Testis (tissue), 2 donors: ENCODE measurements around the gene CHST8.

Source experiments
- POLR2A ChIP-seq: fragments of 450-650 bp; IDR thresholded peaks from one replicate; pipeline ENCODE4 v1.6.1; 2017; ENCODE audit warnings: antibody characterized with exemption, mild to moderate bottlenecking, moderate library complexity
- TF ChIP-seq, protein P1 (sequence below), 3 experiments: fragments of 450-650 bp in 2 of 3; fragments of 200-600 bp in 1 of 3; sonication (generic) in 1 of 3; IDR thresholded peaks; one replicate each; pipeline ENCODE4 v1.5.1; 2016 to 2019; ENCODE audit warnings: antibody characterized with exemption in 3 of 3, mild to moderate bottlenecking in 2 of 3, moderate library complexity in 1 of 3

DNA sequence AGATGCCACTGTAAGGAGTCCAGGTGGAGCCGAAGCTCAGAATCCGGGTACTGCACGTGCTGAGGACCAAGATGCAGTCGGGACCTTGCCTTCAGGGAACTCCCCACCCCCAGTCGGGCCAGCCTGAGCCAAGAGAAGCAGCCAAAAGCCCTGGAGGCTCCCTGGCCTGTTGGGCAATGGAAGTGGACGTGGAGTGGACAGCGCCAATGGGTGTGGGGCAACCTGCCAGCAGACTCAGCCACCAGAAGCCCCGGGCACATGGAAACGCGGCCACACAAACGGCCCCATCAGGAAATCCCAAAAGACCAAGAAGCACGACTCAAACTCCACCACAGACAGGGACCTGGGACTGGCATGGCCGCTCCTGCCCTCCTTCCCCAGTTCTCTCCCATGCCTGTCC lies 144.9 kb downstream of the CHST8 start:
- no peak for TF ChIP-seq POLR2A
- TF ChIP-seq, protein P1, sequence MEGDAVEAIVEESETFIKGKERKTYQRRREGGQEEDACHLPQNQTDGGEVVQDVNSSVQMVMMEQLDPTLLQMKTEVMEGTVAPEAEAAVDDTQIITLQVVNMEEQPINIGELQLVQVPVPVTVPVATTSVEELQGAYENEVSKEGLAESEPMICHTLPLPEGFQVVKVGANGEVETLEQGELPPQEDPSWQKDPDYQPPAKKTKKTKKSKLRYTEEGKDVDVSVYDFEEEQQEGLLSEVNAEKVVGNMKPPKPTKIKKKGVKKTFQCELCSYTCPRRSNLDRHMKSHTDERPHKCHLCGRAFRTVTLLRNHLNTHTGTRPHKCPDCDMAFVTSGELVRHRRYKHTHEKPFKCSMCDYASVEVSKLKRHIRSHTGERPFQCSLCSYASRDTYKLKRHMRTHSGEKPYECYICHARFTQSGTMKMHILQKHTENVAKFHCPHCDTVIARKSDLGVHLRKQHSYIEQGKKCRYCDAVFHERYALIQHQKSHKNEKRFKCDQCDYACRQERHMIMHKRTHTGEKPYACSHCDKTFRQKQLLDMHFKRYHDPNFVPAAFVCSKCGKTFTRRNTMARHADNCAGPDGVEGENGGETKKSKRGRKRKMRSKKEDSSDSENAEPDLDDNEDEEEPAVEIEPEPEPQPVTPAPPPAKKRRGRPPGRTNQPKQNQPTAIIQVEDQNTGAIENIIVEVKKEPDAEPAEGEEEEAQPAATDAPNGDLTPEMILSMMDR (IDR thresholded peaks at IDR 0.05) = no peak
